IPS-18c (cell line): ENCODE measurements around the gene UBE2D2.
A peak's percentile ranks its signal among the peaks of the same experiment; 100 is the strongest.
"Not testable (repeated sequence)": the region's sequence is repeated elsewhere in the genome, so short reads cannot be mapped to it uniquely, and the experiment has no call there.

Experiments used
- H3K4me3 ChIP-seq: 2 replicates; pipeline ENCODE4 v1.7.0; 2013; ENCODE audit warnings: low read depth, mild to moderate bottlenecking, low read length, moderate library complexity; ENCODE audit not compliant: insufficient read depth
- H3K9me3 ChIP-seq: one replicate; pipeline ENCODE4 v1.6.1; 2013; ENCODE audit warnings: mild to moderate bottlenecking, low read length, moderate library complexity; ENCODE audit not compliant: control insufficient read depth, insufficient read depth

The UBE2D2 gene

GRCh38 chr5:139560752-139561654 is at the start of gene UBE2D2:
UBE2D2 (plus strand) TSS chr5:139561339; CDS start chr5:139561792, 453 bp downstream.
- peak within 1 kb of the TSS; percentile 84 for H3K4me3 ChIP-seq
- no peaks in the 10 kb centered on the region for H3K9me3 ChIP-seq

- Histone ChIP-seq H3K9me3 (peaks cover 2% of the 10 kb centered on the region), H3K4me3 (no peak overlapping the region)
These were observed 48.3 kb upstream of the UBE2D2 start for GRCh38 chr5:139512786-139513390.

- H3K9me3 ChIP-seq, H3K4me3 ChIP-seq: not testable (repeated sequence)
These were observed 47.7 kb upstream of the UBE2D2 start for GRCh38 chr5:139513434-139513833.

GRCh38 chr5:139513852-139514485 is 47.2 kb upstream of the UBE2D2 start:
- peaks cover 2% of the 10 kb centered on the region for H3K9me3 ChIP-seq
- H3K4me3 ChIP-seq: no peak overlapping the region

- Histone ChIP-seq H3K4me3 (no peak overlapping the region), H3K9me3 (peaks cover 2% of the 10 kb centered on the region)
These were observed 46.7 kb upstream of the UBE2D2 start for GRCh38 chr5:139514486-139514856.

GRCh38 chr5:139517683-139518564 is 43.2 kb upstream of the UBE2D2 start:
- no peaks in the 10 kb centered on the region for H3K9me3 ChIP-seq
- peak overlapping the region; percentile 57 for H3K4me3 ChIP-seq

GRCh38 chr5:139523635-139524445 is 37.3 kb upstream of the UBE2D2 start:
- H3K4me3 ChIP-seq: peak overlapping the region; percentile 21; the same call in 1 of the 2 replicates
- no peaks in the 10 kb centered on the region for H3K9me3 ChIP-seq

- Histone ChIP-seq H3K4me3 (no peak overlapping the region), H3K9me3 (no peaks in the 10 kb centered on the region)
These were observed 36.7 kb upstream of the UBE2D2 start for GRCh38 chr5:139524446-139524845.

- H3K9me3 ChIP-seq: no peaks in the 10 kb centered on the region
- H3K4me3 ChIP-seq: no peak overlapping the region
These were observed 36.1 kb upstream of the UBE2D2 start for GRCh38 chr5:139524940-139525585.

GRCh38 chr5:139525586-139526308 is 35.4 kb upstream of the UBE2D2 start:
- not testable (repeated sequence) for H3K4me3 ChIP-seq, H3K9me3 ChIP-seq

GRCh38 chr5:139526309-139527089 is 34.6 kb upstream of the UBE2D2 start:
- not testable (repeated sequence) for H3K9me3 ChIP-seq, H3K4me3 ChIP-seq

- not testable (repeated sequence) for H3K4me3 ChIP-seq, H3K9me3 ChIP-seq
These were observed 34.1 kb upstream of the UBE2D2 start for GRCh38 chr5:139527090-139527470.

GRCh38 chr5:139527896-139528467 is 33.2 kb upstream of the UBE2D2 start:
- not testable (repeated sequence) for H3K4me3 ChIP-seq, H3K9me3 ChIP-seq

- not testable (repeated sequence) for H3K9me3 ChIP-seq, H3K4me3 ChIP-seq
These were observed 32.4 kb upstream of the UBE2D2 start for GRCh38 chr5:139528695-139529094.

GRCh38 chr5:139530079-139530478 is 31.1 kb upstream of the UBE2D2 start:
- H3K4me3 ChIP-seq, H3K9me3 ChIP-seq: not testable (repeated sequence)
